ENCODE measurements around the gene MEIS2. TPM values are rescaled to one million over a fixed set of nuclear protein-coding genes. Genes with fewer than 3 reads are reported as not detected.

Gene MEIS2
- total RNA-seq, 1 donor from 2014 or later, result 35.6 TPM

GRCh38 chr15:36948982-36949381 is 151.4 kb downstream of the MEIS2 start:
- H3K36me3 Mint-ChIP-seq (ENCODE audit: low read depth, unreplicated experiment), result peaks cover 8% of the 10 kb centered on the region

GRCh38 chr15:36947035-36947719 is 153.2 kb downstream of the MEIS2 start:
- Histone ChIP-seq H4K20me1 (ENCODE audit: insufficient read depth, low read length) (peaks cover 12% of the 10 kb centered on the region), H2AFZ (ENCODE audit: low read depth, low read length) (no peak overlapping the region), H3K4me1 (ENCODE audit: insufficient read depth, low read length) (peaks cover 4% of the 10 kb centered on the region), H3K4me3 (ENCODE audit: insufficient read depth, low read depth, low read length) (no peak overlapping the region), H3K79me2 (ENCODE audit: insufficient read depth, low read length) (no peaks in the 10 kb centered on the region), H3K9ac (ENCODE audit: low read length) (no peak overlapping the region), H3K27me3 (ENCODE audit: insufficient read depth, low read length) (no peaks in the 10 kb centered on the region), H3K9me3 (ENCODE audit: insufficient read depth, low read depth, low read length) (no peaks in the 10 kb centered on the region), H3K4me2 (ENCODE audit: low read length) (no peak overlapping the region), H3K27ac (ENCODE audit: low read depth, low read length) (no peak overlapping the region), H3K36me3 (ENCODE audit: insufficient read depth, low read length) (peaks cover 17% of the 10 kb centered on the region)
- H3K27ac Mint-ChIP-seq (ENCODE audit: unreplicated experiment), result no peak overlapping the region
- H3K4me1 Mint-ChIP-seq (ENCODE audit: low read depth, unreplicated experiment), result peaks cover 3% of the 10 kb centered on the region
- H3K9me3 Mint-ChIP-seq (ENCODE audit: unreplicated experiment), result no peaks in the 10 kb centered on the region
- H3K27me3 Mint-ChIP-seq (ENCODE audit: low read depth, unreplicated experiment), result peaks cover 2% of the 10 kb centered on the region
- FAIRE-seq (no peak), DNase-seq (ENCODE audit: low read depth) (no peak)
- peaks cover 8% of the 10 kb centered on the region for H3K36me3 Mint-ChIP-seq (ENCODE audit: low read depth, unreplicated experiment)
- TF ChIP-seq CTCF (IDR thresholded peaks at IDR 0.05; ENCODE audit: insufficient read depth, low read depth, low read length), result no peak
- no peak for TF ChIP-seq EZH2 (IDR thresholded peaks at IDR 0.05; ENCODE audit: insufficient read depth, low read length)
- no peak overlapping the region for H3K4me3 Mint-ChIP-seq (ENCODE audit: unreplicated experiment)

More at GRCh38 chr15:36948982-36949381, 151.4 kb downstream of the MEIS2 start:
- H3K9me3 ChIP-seq (ENCODE audit: insufficient read depth, low read depth, low read length), result no peaks in the 10 kb centered on the region
- Mint-ChIP-seq H3K27me3 (ENCODE audit: low read depth, unreplicated experiment) (peaks cover 2% of the 10 kb centered on the region), H3K9me3 (ENCODE audit: unreplicated experiment) (no peaks in the 10 kb centered on the region), H3K4me3 (ENCODE audit: unreplicated experiment) (no peak overlapping the region), H3K4me1 (ENCODE audit: low read depth, unreplicated experiment) (peaks cover 1% of the 10 kb centered on the region), H3K27ac (ENCODE audit: unreplicated experiment) (no peak overlapping the region)
- H3K9ac ChIP-seq (ENCODE audit: low read length), result no peak overlapping the region
- peaks cover 12% of the 10 kb centered on the region for H4K20me1 ChIP-seq (ENCODE audit: insufficient read depth, low read length)
- DNase-seq (ENCODE audit: low read depth) (peak; percentile 52), FAIRE-seq (no peak)
- no peaks in the 10 kb centered on the region for H3K27me3 ChIP-seq (ENCODE audit: insufficient read depth, low read length)
- H3K79me2 ChIP-seq (ENCODE audit: insufficient read depth, low read length), result no peaks in the 10 kb centered on the region
- no peak overlapping the region for H2AFZ ChIP-seq (ENCODE audit: low read depth, low read length)
- no peak overlapping the region for H3K4me2 ChIP-seq (ENCODE audit: low read length)
- no peak overlapping the region for H3K4me3 ChIP-seq (ENCODE audit: insufficient read depth, low read depth, low read length)
- H3K36me3 ChIP-seq (ENCODE audit: insufficient read depth, low read length), result peaks cover 17% of the 10 kb centered on the region
- H3K27ac ChIP-seq (ENCODE audit: low read depth, low read length), result no peak overlapping the region
- peaks cover 10% of the 10 kb centered on the region for H3K4me1 ChIP-seq (ENCODE audit: insufficient read depth, low read length)
- TF ChIP-seq CTCF (IDR thresholded peaks at IDR 0.05; ENCODE audit: insufficient read depth, low read depth, low read length) (no peak), EZH2 (IDR thresholded peaks at IDR 0.05; ENCODE audit: insufficient read depth, low read length) (no peak)

- Mint-ChIP-seq H3K4me3 (ENCODE audit: unreplicated experiment) (no peak overlapping the region), H3K4me1 (ENCODE audit: low read depth, unreplicated experiment) (peaks cover 1% of the 10 kb centered on the region), H3K9me3 (ENCODE audit: unreplicated experiment) (no peaks in the 10 kb centered on the region), H3K27ac (ENCODE audit: unreplicated experiment) (no peak overlapping the region), H3K27me3 (ENCODE audit: low read depth, unreplicated experiment) (peaks cover 2% of the 10 kb centered on the region), H3K36me3 (ENCODE audit: low read depth, unreplicated experiment) (peaks cover 8% of the 10 kb centered on the region)
- no peak overlapping the region for H3K9ac ChIP-seq (ENCODE audit: low read length)
- H2AFZ ChIP-seq (ENCODE audit: low read depth, low read length), result no peak overlapping the region
- no peak for FAIRE-seq
- H3K4me1 ChIP-seq (ENCODE audit: insufficient read depth, low read length), result no peaks in the 10 kb centered on the region
- DNase-seq (ENCODE audit: low read depth), result no peak
- H3K27ac ChIP-seq (ENCODE audit: low read depth, low read length), result no peak overlapping the region
- H3K79me2 ChIP-seq (ENCODE audit: insufficient read depth, low read length), result no peaks in the 10 kb centered on the region
- H3K36me3 ChIP-seq (ENCODE audit: insufficient read depth, low read length), result peaks cover 20% of the 10 kb centered on the region
- TF ChIP-seq CTCF (IDR thresholded peaks at IDR 0.05; ENCODE audit: insufficient read depth, low read depth, low read length) (no peak), EZH2 (IDR thresholded peaks at IDR 0.05; ENCODE audit: insufficient read depth, low read length) (no peak)
- peaks cover 28% of the 10 kb centered on the region for H4K20me1 ChIP-seq (ENCODE audit: insufficient read depth, low read length)
- no peak overlapping the region for H3K4me3 ChIP-seq (ENCODE audit: insufficient read depth, low read depth, low read length)
- no peaks in the 10 kb centered on the region for H3K27me3 ChIP-seq (ENCODE audit: insufficient read depth, low read length)
- no peaks in the 10 kb centered on the region for H3K9me3 ChIP-seq (ENCODE audit: insufficient read depth, low read depth, low read length)
- H3K4me2 ChIP-seq (ENCODE audit: low read length), result no peak overlapping the region
Observed at GRCh38 chr15:36944442-36944841, 155.9 kb downstream of the MEIS2 start.

Measured in astrocyte (in vitro differentiated cells and primary cell).